ENCODE data around the gene LSS.
"Not testable (repeated sequence)": the region's sequence is repeated elsewhere in the genome, so short reads cannot be mapped to it uniquely, and the experiment has no call there.

Gene LSS

GRCh38 chr21:46202592-46203202, 25.9 kb downstream of the LSS start:
- no peak for DNase-seq

DNA sequence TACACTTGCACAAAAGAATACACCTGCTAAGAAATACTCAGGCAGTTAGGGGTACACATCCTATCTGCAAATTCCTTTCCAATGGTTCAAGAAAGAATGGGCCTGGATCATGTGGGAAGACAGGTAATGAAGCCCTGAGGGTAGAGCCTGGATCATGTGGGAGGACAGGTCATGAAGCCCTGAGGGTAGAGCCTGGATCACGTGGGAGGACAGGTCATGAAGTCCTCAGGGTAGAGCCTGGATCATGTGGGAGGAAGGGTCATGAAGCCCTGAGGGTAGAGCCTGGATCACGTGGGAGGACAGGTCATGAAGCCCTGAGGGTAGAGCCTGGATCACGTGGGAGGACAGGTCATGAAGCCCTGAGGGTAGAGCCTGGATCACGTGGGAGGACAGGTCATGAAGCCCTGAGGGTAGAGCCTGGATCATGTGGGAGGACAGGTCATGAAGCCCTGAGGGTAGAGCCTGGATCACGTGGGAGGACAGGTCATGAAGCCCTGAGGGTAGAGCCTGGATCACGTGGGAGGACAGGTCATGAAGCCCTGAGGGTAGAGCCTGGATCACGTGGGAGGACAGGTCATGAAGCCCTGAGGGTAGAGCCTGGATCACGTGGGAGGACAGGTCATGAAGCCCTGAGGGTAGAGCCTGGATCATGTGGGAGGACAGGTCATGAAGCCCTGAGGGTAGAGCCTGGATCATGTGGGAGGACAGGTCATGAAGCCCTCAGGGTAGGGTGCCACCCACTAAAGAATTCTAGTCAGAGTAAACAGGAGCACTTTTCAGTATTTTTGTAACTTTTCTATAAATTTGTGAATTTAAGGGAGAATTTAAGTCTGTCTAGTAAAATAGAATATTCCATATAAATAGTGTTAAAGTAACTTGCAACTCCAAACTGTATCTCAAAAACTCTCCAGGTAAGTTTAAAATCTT, 27.4 kb downstream of the LSS start:
- DNase-seq: not testable (repeated sequence)

DNA sequence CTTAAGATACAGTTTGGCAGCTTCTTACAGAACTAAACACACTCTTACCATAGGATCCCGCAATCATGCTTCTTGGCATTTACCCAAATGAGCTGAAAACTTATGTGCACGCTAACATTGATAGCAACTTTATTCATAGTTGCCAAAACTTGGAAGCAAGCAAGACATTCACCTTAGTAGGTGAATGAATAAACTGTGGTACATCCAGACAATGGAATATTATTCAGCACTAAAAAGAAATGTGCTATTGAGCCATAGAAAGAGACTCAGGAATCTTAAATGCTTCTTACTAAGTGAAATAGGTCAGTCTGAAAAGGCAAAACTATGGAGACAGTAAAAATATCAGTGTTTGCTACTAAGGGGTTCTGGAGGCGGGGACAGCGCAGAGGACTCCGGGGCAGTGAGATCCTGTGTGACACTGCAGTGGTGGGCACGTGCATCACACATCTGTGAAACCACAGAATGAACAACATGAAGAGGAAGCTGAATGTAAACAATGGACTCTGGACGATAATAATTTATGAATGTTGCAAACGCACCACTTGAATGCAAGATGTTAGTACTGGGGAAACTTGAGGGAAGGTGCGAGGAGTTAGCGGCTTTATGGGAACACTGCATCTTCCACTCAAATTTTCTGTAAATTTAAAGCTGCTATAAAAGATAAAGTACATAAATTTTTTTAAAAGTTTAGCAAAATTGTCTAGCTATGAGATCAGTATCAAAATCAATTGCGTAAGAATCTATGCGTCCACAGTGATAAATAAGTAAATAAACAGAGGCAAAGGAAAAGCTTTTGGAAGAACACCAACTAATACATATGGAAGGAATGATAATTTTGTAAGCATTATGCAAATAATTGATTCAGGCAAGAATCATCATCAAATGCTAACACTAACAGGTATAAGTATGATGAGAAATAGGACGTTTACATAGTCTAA, 28.9 kb downstream of the LSS start:
- no peak for DNase-seq

DNA sequence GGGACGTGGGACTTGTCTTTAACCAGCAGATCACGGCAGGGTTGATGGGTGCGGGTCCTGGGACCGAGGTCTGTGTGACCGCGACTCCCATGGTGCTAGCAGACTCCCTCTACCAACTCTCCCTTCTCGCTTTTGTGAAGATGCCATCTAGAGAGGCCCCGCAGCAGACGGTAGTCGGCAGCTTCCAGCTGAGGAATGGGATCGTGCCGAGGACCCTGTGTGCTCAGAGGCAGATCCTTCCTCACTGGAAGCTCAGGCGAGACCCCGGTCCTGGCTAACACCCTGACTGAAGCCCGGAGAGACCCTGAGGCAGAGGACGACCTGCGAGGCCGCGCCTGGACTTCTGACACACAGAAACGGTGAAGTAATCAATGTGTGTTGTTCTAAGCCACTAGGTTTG, 31.8 kb downstream of the LSS start:
- no peak for DNase-seq

GRCh38 chr21:46195595-46196195, 32.9 kb downstream of the LSS start:
- no peak for DNase-seq

- no peak for DNase-seq
These were observed 33.9 kb downstream of the LSS start for GRCh38 chr21:46194374-46195334.

GRCh38 chr21:46193829-46194373, 34.7 kb downstream of the LSS start:
- no peak for DNase-seq

DNA sequence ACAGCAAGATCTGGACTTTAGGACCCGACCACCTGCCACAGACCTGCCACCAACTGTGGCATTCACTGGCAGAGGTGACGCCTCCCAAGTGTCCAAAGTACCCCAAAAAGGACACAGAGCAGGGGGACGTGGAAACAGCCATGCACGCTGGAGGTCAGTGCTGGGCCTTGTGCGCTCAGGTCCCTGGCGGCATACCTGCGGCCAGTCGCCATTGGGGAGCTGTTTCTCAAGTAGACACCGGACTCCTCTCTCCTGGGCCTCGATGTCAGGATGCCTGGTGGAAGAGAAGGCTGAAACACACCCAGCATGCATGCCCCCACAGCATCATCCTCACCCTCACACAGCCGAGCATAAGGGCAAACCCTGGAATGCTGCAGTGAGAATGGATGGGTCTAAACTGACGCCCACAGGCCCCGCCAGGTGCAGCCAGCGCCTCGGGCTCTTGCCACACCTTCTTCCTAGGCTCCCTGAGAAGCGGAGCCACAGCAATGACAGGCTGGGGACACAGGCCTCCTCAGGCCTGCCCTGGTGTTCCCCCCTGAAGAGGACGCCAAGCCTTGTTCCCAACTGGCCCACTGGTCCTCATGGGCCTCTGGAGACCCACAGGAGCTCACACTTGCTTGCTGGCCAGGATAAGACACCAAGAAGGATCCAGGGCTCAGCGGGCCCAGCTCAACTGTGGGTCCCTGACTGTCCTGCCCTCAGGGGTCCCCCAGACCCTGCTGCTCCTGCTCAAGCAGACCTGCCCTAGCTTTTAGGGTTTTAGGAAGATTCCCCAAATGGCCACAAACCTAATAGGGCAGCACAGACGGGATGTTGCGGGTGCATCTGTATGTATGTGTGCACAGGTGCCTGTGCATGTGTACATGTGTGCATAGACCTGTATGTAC, 36.6 kb downstream of the LSS start:
- no peak for DNase-seq

DNA sequence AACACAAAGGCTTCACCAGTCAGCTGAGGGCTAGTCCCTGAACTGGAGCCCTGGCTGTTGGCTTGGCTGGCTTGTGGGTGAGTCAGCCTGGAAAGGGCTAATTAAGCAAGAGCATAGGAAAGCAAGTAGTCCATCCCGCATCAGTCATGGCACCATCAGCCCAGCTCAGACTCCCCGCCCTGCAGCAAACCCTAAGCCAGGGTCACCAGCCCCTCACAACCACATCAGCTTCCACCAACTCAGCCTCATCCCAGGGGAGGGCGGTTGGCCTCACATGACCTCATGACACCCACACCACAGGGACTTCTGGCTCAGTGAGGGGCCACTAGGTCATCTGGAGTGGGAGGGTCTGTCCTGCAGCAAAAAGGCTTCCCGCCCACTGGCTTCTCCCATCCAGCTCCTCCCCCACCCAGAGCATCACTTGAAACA, 37.3 kb downstream of the LSS start:
- no peak for DNase-seq

DNA sequence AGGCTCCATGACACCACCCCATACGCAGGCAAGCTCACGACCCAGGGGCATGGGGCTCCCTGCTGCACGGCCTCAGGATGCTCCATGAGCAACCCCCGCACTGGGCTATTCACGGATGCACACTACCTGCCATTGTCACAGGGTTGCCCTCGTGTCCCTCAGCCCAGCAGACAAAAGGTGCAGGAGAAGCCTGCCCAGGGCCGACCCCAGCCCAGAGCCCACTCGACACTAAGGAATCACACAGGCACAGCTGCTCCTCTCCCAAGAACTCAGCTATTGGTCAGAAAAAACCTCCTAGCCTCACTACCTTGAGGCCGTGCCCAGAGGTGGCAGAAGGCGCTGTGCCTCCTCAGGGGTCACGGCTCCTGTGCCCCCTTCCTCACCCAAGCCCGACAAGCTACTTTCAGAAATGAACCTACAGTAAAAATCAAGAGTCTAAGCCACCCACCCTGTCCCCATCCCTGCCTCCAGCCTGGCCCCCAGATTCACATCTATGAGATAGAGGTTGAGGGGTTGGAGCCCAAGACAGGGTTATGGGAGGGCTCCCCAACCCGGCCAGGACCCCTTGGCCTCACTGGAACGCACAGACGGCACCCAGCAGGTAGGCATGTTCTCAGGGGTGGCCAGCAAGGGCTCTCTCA, 38.0 kb downstream of the LSS start:
- no peak for DNase-seq

DNA sequence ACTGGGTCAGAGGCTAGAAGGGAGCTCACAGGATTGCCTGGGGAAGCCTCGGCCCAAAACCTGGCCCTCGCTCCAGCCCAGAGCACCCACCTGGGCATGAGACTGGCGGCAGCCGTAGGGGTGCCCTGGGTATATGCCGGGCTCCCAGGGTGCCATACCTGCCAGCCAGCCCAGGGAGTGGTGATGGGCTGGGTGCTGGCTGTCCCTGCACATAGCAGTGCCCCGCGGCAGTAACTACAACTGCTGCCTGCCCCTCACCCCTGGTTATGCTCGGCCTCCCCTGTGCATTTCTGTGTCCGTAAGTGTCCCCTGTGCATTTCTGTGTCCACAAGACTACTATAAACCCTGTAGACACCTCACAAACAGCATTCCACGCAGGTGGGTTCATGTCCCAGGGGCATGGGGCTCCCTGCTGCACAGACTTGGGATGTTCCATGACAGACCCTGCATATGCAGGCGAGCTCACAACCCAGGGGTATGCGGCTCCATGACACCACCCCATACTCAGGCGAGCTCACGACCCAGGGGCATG, 38.5 kb downstream of the LSS start:
- DNase-seq: no peak

- no peak for DNase-seq
These were observed 39.2 kb downstream of the LSS start for GRCh38 chr21:46189213-46189958.

DNA sequence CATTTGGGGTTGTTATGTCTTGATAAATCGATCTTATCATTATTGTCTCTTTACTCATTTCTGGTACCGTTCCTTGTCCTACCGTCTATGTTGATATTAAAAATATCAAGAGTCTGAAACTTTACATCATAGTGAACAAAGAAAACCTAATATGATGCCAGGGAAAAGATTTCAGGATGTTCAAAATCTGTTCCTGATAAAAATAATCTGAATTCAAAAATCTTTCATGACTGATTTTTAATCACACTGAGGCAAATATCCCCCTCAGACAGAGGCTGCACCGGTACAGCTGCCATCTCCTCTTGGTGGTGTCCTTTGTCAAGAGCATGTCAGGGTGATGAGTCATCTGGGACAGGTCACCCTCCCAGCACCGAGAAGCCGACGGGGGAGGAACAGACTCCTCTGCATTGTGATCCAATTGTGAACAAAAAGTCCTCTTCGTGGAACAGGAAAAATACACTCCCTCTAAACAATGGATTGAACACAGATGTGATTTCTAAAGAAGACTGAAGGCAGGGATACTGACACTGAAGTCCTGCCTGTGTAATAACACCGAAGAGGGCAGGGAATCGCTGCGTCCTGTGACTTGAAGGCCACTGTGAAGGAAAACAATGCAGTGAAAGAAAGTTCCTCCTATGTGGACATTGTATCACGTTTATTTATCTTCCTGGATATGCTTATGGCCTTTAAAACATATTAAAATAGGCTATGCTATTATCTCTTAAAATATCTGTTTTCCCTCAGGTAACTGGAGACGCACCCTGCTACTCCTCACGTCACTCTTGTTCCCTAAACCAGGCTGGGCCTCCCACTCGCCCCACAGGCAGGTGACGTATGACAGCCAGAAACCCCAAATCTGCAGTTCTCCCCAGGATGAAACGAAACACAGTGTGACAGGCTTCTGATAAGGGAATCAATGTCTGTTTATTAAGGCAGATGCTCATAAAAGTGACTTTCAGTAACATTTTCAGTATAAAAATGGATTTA, 40.1 kb downstream of the LSS start:
- no peak for DNase-seq

DNA sequence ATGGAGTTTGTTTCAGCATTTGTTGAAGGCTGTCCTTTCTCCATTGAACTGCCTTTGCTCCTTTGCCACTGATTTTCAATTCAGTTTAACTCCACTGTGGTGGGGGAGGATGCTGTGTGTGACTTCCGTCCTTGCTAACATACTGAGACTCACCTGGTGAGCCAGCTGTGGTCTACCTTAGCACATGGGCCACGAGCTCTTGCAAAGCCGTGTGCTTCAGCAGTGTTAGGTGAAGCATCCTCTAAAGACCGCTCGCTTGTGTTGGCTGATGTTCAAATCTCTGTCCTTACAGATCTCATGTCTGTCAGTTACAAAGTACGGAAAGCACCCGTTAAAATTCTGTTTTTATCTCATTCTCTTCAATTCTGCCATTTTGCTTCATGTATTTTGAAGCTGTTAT, 40.8 kb downstream of the LSS start:
- no peak for DNase-seq

GRCh38 chr21:46187261-46187660, 41.3 kb downstream of the LSS start:
- DNase-seq: no peak

- DNase-seq: no peak
These were observed 42.9 kb downstream of the LSS start for GRCh38 chr21:46185716-46186115.
